Measurements from ENCODE around the gene FARS2.

FARS2 gene

DNA sequence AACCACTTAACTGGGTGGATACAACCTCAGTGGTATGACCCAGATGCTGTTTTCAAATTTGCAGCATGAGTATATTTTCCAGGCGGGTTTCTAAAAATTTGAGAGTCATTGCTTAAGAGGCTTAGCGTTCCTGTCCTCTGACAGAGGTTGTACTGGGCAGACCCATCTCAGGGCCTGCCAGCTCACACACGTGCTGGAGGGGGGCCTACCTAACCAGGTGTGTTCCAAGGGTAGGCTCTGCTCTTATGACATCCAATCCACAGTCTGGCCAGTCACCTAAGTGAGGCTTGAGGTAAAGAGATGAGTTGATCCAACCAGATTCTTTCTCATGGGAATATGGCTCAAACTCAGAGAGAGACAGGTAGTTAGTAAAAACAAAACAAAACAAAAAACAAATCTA lies 1.9 kb upstream of the FARS2 start:
- TF ChIP-seq, protein P1, sequence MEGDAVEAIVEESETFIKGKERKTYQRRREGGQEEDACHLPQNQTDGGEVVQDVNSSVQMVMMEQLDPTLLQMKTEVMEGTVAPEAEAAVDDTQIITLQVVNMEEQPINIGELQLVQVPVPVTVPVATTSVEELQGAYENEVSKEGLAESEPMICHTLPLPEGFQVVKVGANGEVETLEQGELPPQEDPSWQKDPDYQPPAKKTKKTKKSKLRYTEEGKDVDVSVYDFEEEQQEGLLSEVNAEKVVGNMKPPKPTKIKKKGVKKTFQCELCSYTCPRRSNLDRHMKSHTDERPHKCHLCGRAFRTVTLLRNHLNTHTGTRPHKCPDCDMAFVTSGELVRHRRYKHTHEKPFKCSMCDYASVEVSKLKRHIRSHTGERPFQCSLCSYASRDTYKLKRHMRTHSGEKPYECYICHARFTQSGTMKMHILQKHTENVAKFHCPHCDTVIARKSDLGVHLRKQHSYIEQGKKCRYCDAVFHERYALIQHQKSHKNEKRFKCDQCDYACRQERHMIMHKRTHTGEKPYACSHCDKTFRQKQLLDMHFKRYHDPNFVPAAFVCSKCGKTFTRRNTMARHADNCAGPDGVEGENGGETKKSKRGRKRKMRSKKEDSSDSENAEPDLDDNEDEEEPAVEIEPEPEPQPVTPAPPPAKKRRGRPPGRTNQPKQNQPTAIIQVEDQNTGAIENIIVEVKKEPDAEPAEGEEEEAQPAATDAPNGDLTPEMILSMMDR (IDR thresholded peaks at IDR 0.05) = no peak
- Histone ChIP-seq H3K27me3 (no peaks in the 10 kb centered on the region), H3K27ac (no peak overlapping the region), H3K4me1 (ENCODE audit: control insufficient read depth in 1 of 2, insufficient read depth in 1 of 2, low read depth in 1 of 2, low read length in 1 of 2) (peaks cover 18% of the 10 kb centered on the region in 2 experiments), H3K36me3 (no peaks in the 10 kb centered on the region), H3K4me3 (ENCODE audit: low read depth in 1 of 2, low read length in 1 of 2) (no peak overlapping the region), H3K9me3 (no peaks in the 10 kb centered on the region)

DNA sequence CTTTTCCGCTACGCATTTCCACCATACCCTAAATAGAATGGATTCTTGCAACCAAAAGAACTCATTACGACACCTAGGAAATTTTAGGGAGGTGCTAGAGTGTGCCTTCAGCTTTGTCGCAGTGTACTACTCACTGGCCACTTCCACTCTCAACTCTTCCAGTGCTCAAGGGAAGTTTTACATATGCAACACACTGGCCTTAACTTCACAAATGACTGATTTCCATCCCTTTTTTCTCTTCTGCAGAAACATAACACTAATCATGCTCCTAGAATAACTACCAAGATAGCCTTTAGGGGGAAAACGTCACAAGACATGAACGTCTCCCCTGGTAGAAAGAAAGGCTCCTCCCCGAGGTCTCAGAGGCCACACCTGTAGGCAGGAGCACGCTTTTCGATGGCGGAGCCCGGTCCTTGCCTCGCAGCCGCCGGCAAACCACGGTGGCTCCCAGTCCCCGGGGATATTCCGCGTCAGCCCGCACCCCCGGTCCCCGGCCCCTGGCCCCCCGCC lies 1.1 kb upstream of the FARS2 start:
- TF ChIP-seq, protein P1 (IDR thresholded peaks at IDR 0.05) = no peak
- Histone ChIP-seq H3K4me3 (ENCODE audit: low read depth in 1 of 2, low read length in 1 of 2) (peak overlapping the region; percentile 91), H3K36me3 (no peaks in the 10 kb centered on the region), H3K27ac (peak overlapping the region; percentile 98), H3K4me1 (ENCODE audit: control insufficient read depth in 1 of 2, insufficient read depth in 1 of 2, low read depth in 1 of 2, low read length in 1 of 2) (peaks cover 18% of the 10 kb centered on the region in 2 experiments), H3K9me3 (no peaks in the 10 kb centered on the region), H3K27me3 (no peaks in the 10 kb centered on the region)

DNA sequence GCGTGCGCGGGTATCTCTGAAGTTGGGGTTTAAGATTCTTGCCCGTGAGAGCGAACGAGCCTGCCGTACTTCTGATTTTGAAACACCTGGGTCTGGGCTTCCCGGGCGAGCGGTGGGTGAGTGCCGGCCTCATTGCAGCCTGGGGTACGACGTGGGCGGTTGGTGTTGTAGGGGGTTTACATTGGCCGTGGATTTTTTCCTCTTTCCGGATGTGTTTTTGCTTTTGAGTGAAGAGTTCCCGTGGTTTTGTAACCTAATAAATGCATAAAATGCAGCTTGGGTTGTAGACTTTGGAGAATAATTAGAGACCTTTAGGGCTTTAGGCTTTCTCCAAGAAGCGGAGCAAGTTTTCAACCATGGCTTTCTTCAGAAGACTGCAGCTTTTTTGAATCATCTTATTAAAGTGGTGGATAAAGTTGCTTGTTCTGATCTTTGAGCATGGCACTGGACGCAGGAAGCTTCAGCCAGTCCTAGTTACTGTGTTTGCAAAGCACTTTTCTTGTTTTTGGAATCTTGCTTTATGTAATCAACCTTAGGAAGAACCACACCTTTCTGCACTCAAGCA lies 314 bp downstream of the FARS2 start:
- TF ChIP-seq, protein P1 (IDR thresholded peaks at IDR 0.05) = no peak
- no peaks in the 10 kb centered on the region for H3K36me3 ChIP-seq

DNA sequence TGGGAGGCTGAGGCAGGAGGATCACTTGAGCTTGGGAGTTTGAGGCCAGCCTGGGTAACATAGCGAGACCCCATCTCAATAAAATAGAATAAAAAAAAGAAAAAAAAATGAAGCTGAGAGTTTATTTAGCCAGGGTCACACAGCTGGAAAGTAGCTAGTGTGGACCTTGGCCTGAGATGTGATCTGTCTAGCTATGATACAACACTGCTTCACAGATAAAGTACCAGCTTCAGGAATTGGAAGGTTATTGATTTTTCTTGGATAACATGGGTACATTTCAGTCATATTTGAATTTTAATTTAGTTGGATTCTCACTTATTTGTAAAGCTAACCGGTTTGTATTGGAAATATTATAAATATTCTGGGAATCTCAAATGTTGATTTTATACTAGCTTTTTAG lies 5.1 kb downstream of the FARS2 start:
- Histone ChIP-seq H3K4me3 (ENCODE audit: low read depth in 1 of 2, low read length in 1 of 2) (no peak overlapping the region), H3K36me3 (no peaks in the 10 kb centered on the region), H3K4me1 (ENCODE audit: control insufficient read depth in 1 of 2, insufficient read depth in 1 of 2, low read depth in 1 of 2, low read length in 1 of 2) (peaks cover 10 to 11% of the 10 kb centered on the region in 2 experiments), H3K9me3 (no peaks in the 10 kb centered on the region), H3K27ac (no peak overlapping the region), H3K27me3 (no peaks in the 10 kb centered on the region)
- TF ChIP-seq, protein P1 (IDR thresholded peaks at IDR 0.05) = no peak

More for the DNA sequence above, 314 bp downstream of the FARS2 start:
- Histone ChIP-seq H3K27me3 (no peaks in the 10 kb centered on the region), H3K9me3 (no peaks in the 10 kb centered on the region), H3K27ac (peak overlapping the region; percentile 98), H3K4me1 (ENCODE audit: control insufficient read depth in 1 of 2, insufficient read depth in 1 of 2, low read depth in 1 of 2, low read length in 1 of 2) (peaks cover 18% of the 10 kb centered on the region in 2 experiments), H3K4me3 (ENCODE audit: low read depth in 1 of 2, low read length in 1 of 2) (peak overlapping the region; percentile 91)

DNA sequence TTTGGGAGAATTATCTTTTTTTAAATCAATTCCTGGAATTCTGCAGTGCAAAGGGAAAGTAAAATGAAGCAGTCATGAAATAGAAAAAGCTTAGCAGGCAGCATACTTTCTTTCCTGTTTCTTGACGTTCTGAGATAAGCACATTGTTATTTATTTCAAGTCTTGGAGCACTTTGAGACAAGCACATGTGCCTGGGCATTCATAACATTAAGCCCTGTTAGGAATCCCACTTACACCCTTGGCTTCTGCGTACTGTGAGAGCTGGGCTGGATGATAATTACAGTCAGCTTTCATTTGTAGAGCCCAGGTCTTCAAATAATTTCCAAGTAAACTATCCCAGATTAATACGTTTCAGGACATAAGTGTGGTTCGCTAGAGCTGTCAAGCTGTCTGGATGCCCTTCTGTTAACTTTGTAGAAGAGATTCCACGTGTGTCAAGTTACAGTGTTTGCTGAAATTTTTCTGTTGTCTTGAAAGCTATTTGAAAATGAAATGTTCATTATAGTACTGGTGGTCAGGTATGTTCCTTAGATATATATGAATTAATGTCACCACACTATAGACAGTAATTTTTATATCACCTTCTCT lies 8.9 kb downstream of the FARS2 start:
- H3K27me3 ChIP-seq = no peaks in the 10 kb centered on the region
- TF ChIP-seq, protein P1 (IDR thresholded peaks at IDR 0.05) = no peak
- H3K27ac ChIP-seq = no peak overlapping the region

More for the DNA sequence above, 8.9 kb downstream of the FARS2 start:
- Histone ChIP-seq H3K4me3 (ENCODE audit: low read depth in 1 of 2, low read length in 1 of 2) (no peak overlapping the region), H3K9me3 (no peaks in the 10 kb centered on the region), H3K4me1 (ENCODE audit: control insufficient read depth in 1 of 2, insufficient read depth in 1 of 2, low read depth in 1 of 2, low read length in 1 of 2) (no peaks in the 10 kb centered on the region), H3K36me3 (no peaks in the 10 kb centered on the region)

All from neutrophil (primary cell).